HepG2 (cell line): ENCODE results near the gene EEFSEC. TPM values are rescaled to one million over a fixed set of nuclear protein-coding genes. Genes with fewer than 3 reads are reported as not detected.

ENCODE experiments used
- ATAC-seq: fragments of 200-7000 bp; cut with Tn5 transposase; 3 replicates; pipeline ENCODE4 v1.9.1; 2020; ENCODE audit warnings: mild to moderate bottlenecking, moderate library complexity
- BruUV-seq: library from RNA; stranded (reverse); fragments of 400-500 nt; replicated peaks from 2 replicates; lab custom pipeline; 2021; lab: Mats Ljungman, UMichigan
- CTCF ChIA-PET: fragments of 300-600 bp; formaldehyde crosslinking; extraction: SDS; loops from one replicate; lab custom pipeline; 2021; ENCODE audit warnings: low total read pairs, inconsistent platforms, low intra/inter-chr PET ratio; lab: Yijun Ruan, JAX
- POLR2A ChIA-PET: fragments of 350-600 bp; sonication (Branson Sonifier 250); formaldehyde crosslinking; loops from one replicate; lab custom pipeline; 2020; ENCODE audit warnings: antibody characterized with exemption, inconsistent platforms; lab: Yijun Ruan, JAX
- DNase-seq: peaks from one replicate; pipeline ENCODE4 v3.0.0-alpha.2; 2015; ENCODE audit warnings: low spot score
- FAIRE-seq: peaks from 3 replicates; lab custom pipeline; 2011; peaks lifted over from hg19 to GRCh38; lab: Jason Lieb, UNC
- H2AFZ ChIP-seq: one replicate; pipeline ENCODE4 v1.6.1; 2011; ENCODE audit warnings: low read length, inconsistent platforms
- H3K27ac ChIP-seq: fragments of 300-600 bp; 3 replicates; pipeline ENCODE4 v1.8.0; 2011; ENCODE audit warnings: mixed run types, mild to moderate bottlenecking, mixed read lengths, low read length, inconsistent platforms; ENCODE audit not compliant: insufficient read depth; ENCODE audit errors: extremely low read length
- H3K27me3 ChIP-seq, 2 experiments: fragments of 200-600 bp in 1 of 2; 2 replicates in 1 of 2; 3 replicates in 1 of 2; pipeline versions ENCODE4 v1.6.0 to v1.8.0; 2011; ENCODE audit warnings: low read length in 2 of 2, mild to moderate bottlenecking in 2 of 2, moderate library complexity in 2 of 2, inconsistent platforms in 1 of 2; ENCODE audit not compliant: insufficient read depth in 2 of 2, control insufficient read depth in 1 of 2
- H3K36me3 ChIP-seq, 2 experiments: fragments of 200-600 bp in 1 of 2; replicated peaks in 1 of 2; 2 replicates in 1 of 2; 3 replicates in 1 of 2; pipeline versions ENCODE4 v1.5.1 to v1.8.0; 2011; ENCODE audit warnings: low read length in 2 of 2, inconsistent platforms in 1 of 2; ENCODE audit not compliant: insufficient read depth in 2 of 2, control insufficient read depth in 1 of 2
- H3K4me1 ChIP-seq: 2 replicates; pipeline ENCODE4 v1.5.1; 2012; ENCODE audit warnings: low read length, inconsistent platforms; ENCODE audit not compliant: insufficient read depth
- H3K4me2 ChIP-seq: 2 replicates; pipeline ENCODE4 v1.6.0; 2011; ENCODE audit warnings: low read depth, low read length, inconsistent platforms
- H3K4me3 ChIP-seq, 3 experiments: fragments of 200-600 bp in 1 of 3; sonication (generic), shearing (Covaris generic) in 1 of 3; replicated peaks in 1 of 3; 2 replicates each; pipeline ENCODE4 v1.5.1; 2011 to 2016; ENCODE audit warnings: low read length in 3 of 3, inconsistent platforms in 2 of 3, low read depth in 2 of 3, mild to moderate bottlenecking in 2 of 3, control low read depth in 1 of 3, mixed read lengths in 1 of 3; ENCODE audit not compliant: insufficient read depth in 1 of 3
- H3K79me2 ChIP-seq: one replicate; pipeline ENCODE4 v1.6.1; 2011; ENCODE audit warnings: low read length, inconsistent platforms; ENCODE audit not compliant: insufficient read depth
- H3K9ac ChIP-seq: 2 replicates; pipeline ENCODE4 v1.6.0; 2011; ENCODE audit warnings: mild to moderate bottlenecking, low read depth, low read length, inconsistent platforms; ENCODE audit not compliant: insufficient read depth
- H3K9me3 ChIP-seq: 2 replicates; pipeline ENCODE4 v1.5.1; 2012; ENCODE audit warnings: mild to moderate bottlenecking, low read length
- H4K20me1 ChIP-seq: 2 replicates; pipeline ENCODE4 v1.6.0; 2011; ENCODE audit warnings: inconsistent platforms, mild to moderate bottlenecking, low read length, moderate library complexity; ENCODE audit not compliant: insufficient read depth
- ARID2 ChIP-seq: sonication (generic); formaldehyde crosslinking; IDR thresholded peaks from 2 replicates; pipeline ENCODE4 v1.8.1; 2022; ENCODE audit warnings: mild to moderate bottlenecking, missing genetic modification reagents, borderline replicate concordance
- ATAD3A ChIP-seq: sonication (generic); formaldehyde crosslinking; IDR thresholded peaks from 2 replicates; pipeline ENCODE4 v1.4.0; 2020; ENCODE audit warnings: missing genetic modification reagents
- ETS1 ChIP-seq: sonication (generic); formaldehyde crosslinking; IDR thresholded peaks from 2 replicates; pipeline ENCODE4 v1.4.0; 2020; ENCODE audit warnings: missing genetic modification reagents
- GATAD1 ChIP-seq: IDR thresholded peaks from 2 replicates; pipeline ENCODE4 v1.6.1; 2016; ENCODE audit warnings: missing genetic modification reagents, missing compliant biosample characterization
- HCFC1 ChIP-seq: fragments of 150-350 bp; IDR thresholded peaks from 2 replicates; pipeline ENCODE4 v1.6.1; 2014; ENCODE audit warnings: low read depth, low read length
- HIVEP1 ChIP-seq: sonication (generic); formaldehyde crosslinking; IDR thresholded peaks from 2 replicates; pipeline ENCODE4 v1.4.0; 2020; ENCODE audit warnings: mild to moderate bottlenecking, missing genetic modification reagents
- HNF4G ChIP-seq, 2 experiments: sonication (generic) in 1 of 2; formaldehyde crosslinking in 1 of 2; IDR thresholded peaks; 2 replicates each; pipeline versions ENCODE4 v1.4.0 to v1.6.1; 2011 to 2020; ENCODE audit warnings: borderline replicate concordance in 2 of 2, low read depth in 2 of 2, mild to moderate bottlenecking in 2 of 2, low read length in 1 of 2, missing genetic modification reagents in 1 of 2, moderate library complexity in 1 of 2
- PAX8 ChIP-seq: sonication (generic); formaldehyde crosslinking; IDR thresholded peaks from 2 replicates; pipeline ENCODE4 v1.8.0; 2022; ENCODE audit warnings: mild to moderate bottlenecking, missing genetic modification reagents, borderline replicate concordance
- PRDM4 ChIP-seq: sonication (generic); formaldehyde crosslinking; IDR thresholded peaks from 2 replicates; pipeline ENCODE4 v1.9.0; 2021; ENCODE audit warnings: missing genetic modification reagents, borderline replicate concordance
- SAFB2 ChIP-seq: sonication (generic); formaldehyde crosslinking; IDR thresholded peaks from 2 replicates; pipeline ENCODE4 v1.5.1; 2020; ENCODE audit warnings: missing genetic modification reagents, low read depth, mild to moderate bottlenecking, borderline replicate concordance
- SNRNP70 ChIP-seq: fragments of 200-400 bp; formaldehyde crosslinking; IDR thresholded peaks from 2 replicates; pipeline ENCODE4 v1.6.1; 2017; ENCODE audit warnings: mild to moderate bottlenecking, low read depth, low read length, moderate library complexity
- TBX2 ChIP-seq: sonication (generic); formaldehyde crosslinking; IDR thresholded peaks from 2 replicates; pipeline ENCODE4 v1.5.0; 2020; ENCODE audit warnings: missing genetic modification reagents, mild to moderate bottlenecking, borderline replicate concordance
- ZFP36L2 ChIP-seq: sonication (generic); formaldehyde crosslinking; IDR thresholded peaks from 2 replicates; pipeline ENCODE4 v1.4.0; 2020; ENCODE audit warnings: missing genetic modification reagents
- ZNF607 ChIP-seq: sonication (generic); formaldehyde crosslinking; IDR thresholded peaks from 2 replicates; pipeline ENCODE4 v1.5.1; 2020; ENCODE audit warnings: missing genetic modification reagents, mild to moderate bottlenecking, borderline replicate concordance
- ZNF770 ChIP-seq: sonication (generic); formaldehyde crosslinking; IDR thresholded peaks from 2 replicates; pipeline ENCODE4 v1.5.0; 2020; ENCODE audit warnings: mild to moderate bottlenecking, missing genetic modification reagents
- ZNF781 ChIP-seq: sonication (generic); formaldehyde crosslinking; IDR thresholded peaks from 2 replicates; pipeline ENCODE4 v1.5.1; 2020; ENCODE audit warnings: borderline replicate concordance, mild to moderate bottlenecking, missing genetic modification reagents; ENCODE audit errors: not compliant biosample characterization
- ZNF792 ChIP-seq: IDR thresholded peaks from 2 replicates; pipeline ENCODE4 v1.6.1; 2016
- ZSCAN5A ChIP-seq: sonication (generic); formaldehyde crosslinking; IDR thresholded peaks from 2 replicates; pipeline ENCODE4 v1.8.0; 2022; ENCODE audit warnings: mild to moderate bottlenecking, missing genetic modification reagents, borderline replicate concordance
- WGBS: methylation state at CpG from one replicate; pipeline ENCODE4 v1.1.6; 2017; ENCODE audit warnings: low lambda C conversion rate; 5-methylcytosine and 5-hydroxymethylcytosine counted together
- in situ Hi-C: cut with HindIII; loops from 2 replicates; pipeline ENCODE4 v1.10.0; 2017; ENCODE audit warnings: low pct_unique_long_range_greater_than_20kb; ENCODE audit not compliant: extremely low pct_ligation_motif_present
- intact Hi-C: fragments of 100-400 bp; cut with micrococcal nuclease; formaldehyde crosslinking; loops from one replicate; pipeline ENCODE4 v1.10.0; 2022; ENCODE audit not compliant: unreplicated experiment
- polyA plus RNA-seq, 8 experiments: library from polyadenylated mRNA; depleted of rRNA in 3 of 8; stranded (reverse) in 7 of 8; unstranded in 1 of 8; fragments of >200 nt; fragmentation: Illumina TruSeq in 4 of 8; extraction: Trizol in 4 of 8; gene quantifications; 2 replicates each; pipeline versions ENCODE4 v1.2.1 to v1.2.3, GENCODE V29; 2011 to 2016; ENCODE audit warnings: low read depth in 4 of 8, missing spikeins in 1 of 8, mixed read lengths in 1 of 8; ENCODE audit not compliant: insufficient read depth in 1 of 8
- total RNA-seq, 5 experiments: library from RNA; depleted of rRNA; stranded (reverse); fragments of >200 nt; fragmentation: Illumina TruSeq; extraction: Trizol; gene quantifications; 2 replicates each; pipeline ENCODE4 v1.2.3, GENCODE V29; 2016; ENCODE audit warnings: low read depth in 1 of 5

The EEFSEC gene
- total and polyA plus RNA-seq, 2 of the 13 experiments (the other 11 are each of a cell fraction or from before 2014, with no cell fraction given), result 6.4 to 24.2 TPM

GRCh38 chr3:128316481-128316891 lies 163.2 kb downstream of the EEFSEC start:
- DNase-seq (no peak), ATAC-seq (no peak), FAIRE-seq (no peak)
- Histone ChIP-seq H3K9me3 (no peaks in the 10 kb centered on the region), H3K27ac (no peak overlapping the region), H2AFZ (no peak overlapping the region), H3K27me3 (no peaks in the 10 kb centered on the region), H3K36me3 (peaks cover 9 to 20% of the 10 kb centered on the region in 2 experiments; a peak in 3 of 5 replicates), H3K9ac (no peak overlapping the region), H3K4me2 (no peak overlapping the region), H3K79me2 (no peaks in the 10 kb centered on the region), H4K20me1 (peaks cover 5% of the 10 kb centered on the region; the same call in 1 of the 2 replicates), H3K4me3 (no peak overlapping the region), H3K4me1 (0 out of 2 replicates have a peak, but pooled peaks cover 6% of the 10 kb centered on the region)
- ChIA-PET POLR2A (no interaction called here), CTCF (no interaction called here)
- 96% methylated on average over 6 of the region's 15 CpGs for WGBS
- BruUV-seq, result no TSS peak
- intact Hi-C loops, result no loop called here
- in situ Hi-C loops, result no loop called here
- TF ChIP-seq ATAD3A (no peak), PRDM4 (CRISPR knock-in tag) (no peak), ZNF781 (CRISPR knock-in tag) (no peak), ZFP36L2 (no peak), SAFB2 (CRISPR knock-in tag) (no peak), ZNF792 (CRISPR knock-in tag) (no peak), HNF4G (IDR thresholded peaks at IDR 0.05; ENCODE audit: borderline replicate concordance, low read depth, low read length) (no peak), HNF4G (CRISPR knock-in tag; IDR thresholded peaks at IDR 0.05; ENCODE audit: borderline replicate concordance, low read depth) (no peak), PAX8 (CRISPR knock-in tag) (no peak), ETS1 (CRISPR knock-in tag) (no peak), TBX2 (CRISPR knock-in tag) (no peak), ZNF607 (no peak), GATAD1 (CRISPR knock-in tag) (no peak), ZSCAN5A (CRISPR knock-in tag) (no peak), ARID2 (CRISPR knock-in tag) (no peak), HIVEP1 (no peak), ZNF770 (CRISPR knock-in tag) (no peak), SNRNP70 (no peak), HCFC1 (no peak)
